Left ventricle myocardium inferior (tissue), 1 donor: ENCODE results near the gene IL4. TPM values are rescaled to one million over a fixed set of nuclear protein-coding genes. Genes with fewer than 3 reads are reported as not detected.

Experiments
- DNase-seq: peaks from one replicate; pipeline ENCODE4 v3.0.0-alpha.2; 2020
- H3K27ac ChIP-seq: fragments of 200-600 bp; replicated peaks from 2 replicates; pipeline ENCODE4 v1.8.0; 2021
- H3K27me3 ChIP-seq: fragments of 200-600 bp; 2 replicates; pipeline ENCODE4 v1.8.0; 2021; ENCODE audit warnings: low read depth
- H3K36me3 ChIP-seq: fragments of 200-600 bp; 2 replicates; pipeline ENCODE4 v1.8.0; 2021
- H3K4me1 ChIP-seq: fragments of 200-600 bp; 2 replicates; pipeline ENCODE4 v1.8.0; 2021
- H3K4me3 ChIP-seq: fragments of 200-600 bp; 2 replicates; pipeline ENCODE4 v1.8.0; 2021; ENCODE audit warnings: mild to moderate bottlenecking, moderate library complexity
- H3K9me3 ChIP-seq: fragments of 200-600 bp; replicated peaks from 2 replicates; pipeline ENCODE4 v1.8.0; 2021
- intact Hi-C: fragments of 100-400 bp; cut with micrococcal nuclease; formaldehyde crosslinking; loops from one replicate; pipeline ENCODE4 v1.11.0; 2022
- total RNA-seq: library from RNA; stranded (reverse); fragmentation: NEBNext Ultra II Directional; extraction: Animal tissue kit (Norgen Biotek cat#: 25700); gene quantifications from one replicate; pipeline ENCODE4 v1.2.1, GENCODE V29; 2021
- TF ChIP-seq, protein P1 (sequence below): fragments of 200-600 bp; IDR thresholded peaks from 2 replicates; pipeline ENCODE4 v1.8.0; 2021; ENCODE audit warnings: antibody characterized with exemption, mild to moderate bottlenecking, borderline replicate concordance
- donor health status: DM: no; HTN: yes; CAD: no; lungs with severe emphysema.

The IL4 gene
- total RNA-seq, 1 donor from 2014 or later = not detected

- DNase-seq = no peak
- Histone ChIP-seq H3K9me3 (no peaks in the 10 kb centered on the region), H3K27me3 (no peaks in the 10 kb centered on the region), H3K27ac (no peak overlapping the region), H3K4me1 (no peaks in the 10 kb centered on the region), H3K4me3 (no peak overlapping the region), H3K36me3 (peaks cover 12% of the 10 kb centered on the region)
- TF ChIP-seq, protein P1, sequence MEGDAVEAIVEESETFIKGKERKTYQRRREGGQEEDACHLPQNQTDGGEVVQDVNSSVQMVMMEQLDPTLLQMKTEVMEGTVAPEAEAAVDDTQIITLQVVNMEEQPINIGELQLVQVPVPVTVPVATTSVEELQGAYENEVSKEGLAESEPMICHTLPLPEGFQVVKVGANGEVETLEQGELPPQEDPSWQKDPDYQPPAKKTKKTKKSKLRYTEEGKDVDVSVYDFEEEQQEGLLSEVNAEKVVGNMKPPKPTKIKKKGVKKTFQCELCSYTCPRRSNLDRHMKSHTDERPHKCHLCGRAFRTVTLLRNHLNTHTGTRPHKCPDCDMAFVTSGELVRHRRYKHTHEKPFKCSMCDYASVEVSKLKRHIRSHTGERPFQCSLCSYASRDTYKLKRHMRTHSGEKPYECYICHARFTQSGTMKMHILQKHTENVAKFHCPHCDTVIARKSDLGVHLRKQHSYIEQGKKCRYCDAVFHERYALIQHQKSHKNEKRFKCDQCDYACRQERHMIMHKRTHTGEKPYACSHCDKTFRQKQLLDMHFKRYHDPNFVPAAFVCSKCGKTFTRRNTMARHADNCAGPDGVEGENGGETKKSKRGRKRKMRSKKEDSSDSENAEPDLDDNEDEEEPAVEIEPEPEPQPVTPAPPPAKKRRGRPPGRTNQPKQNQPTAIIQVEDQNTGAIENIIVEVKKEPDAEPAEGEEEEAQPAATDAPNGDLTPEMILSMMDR = no peak
- intact Hi-C loops = no loop called here
Measured at GRCh38 chr5:132725745-132726144, 52.0 kb downstream of the IL4 start.

DNA sequence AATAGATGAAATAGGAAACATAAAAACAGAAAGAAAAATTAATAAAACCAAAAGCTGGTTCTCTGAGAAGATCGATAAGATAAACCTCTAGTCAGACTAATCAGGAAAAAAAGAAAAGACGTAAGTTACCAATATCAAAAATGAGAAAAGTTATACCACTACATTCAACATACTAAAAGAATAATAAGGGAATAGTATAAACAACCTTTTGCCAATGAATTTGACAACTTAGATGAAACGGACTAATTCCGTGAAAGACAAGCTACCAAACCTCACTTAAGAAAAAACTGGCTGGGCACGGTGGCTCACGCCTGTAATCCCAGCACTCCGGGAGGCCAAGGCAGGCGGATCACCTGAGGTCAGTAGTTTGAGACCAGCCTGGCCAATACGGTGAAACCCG, 56.1 kb downstream of the IL4 start:
- intact Hi-C loops = no loop called here
- TF ChIP-seq, protein P1 = no peak
- Histone ChIP-seq H3K4me3 (no peak overlapping the region), H3K4me1 (no peaks in the 10 kb centered on the region), H3K27ac (no peak overlapping the region), H3K36me3 (peaks cover 12% of the 10 kb centered on the region), H3K27me3 (no peaks in the 10 kb centered on the region), H3K9me3 (no peaks in the 10 kb centered on the region)
- no peak for DNase-seq

Other genes starting within 250 kb of the IL4 start
- gene IRF1, start 183.2 kb upstream of the IL4 start, total RNA-seq = 10.9 TPM
- gene IL5, start 130.5 kb upstream of the IL4 start, total RNA-seq = not detected
- 33.4 TPM for gene RAD50, start 117.0 kb upstream of the IL4 start, total RNA-seq
- not detected for gene IL13, start 15.8 kb upstream of the IL4 start, total RNA-seq
- gene KIF3A, start 63.6 kb downstream of the IL4 start, total RNA-seq = 11.9 TPM
- 0.08 TPM for gene CCNI2, start 73.4 kb downstream of the IL4 start, total RNA-seq
- gene SEPTIN8, start 103.2 kb downstream of the IL4 start, total RNA-seq = 27.2 TPM
- not detected for gene SOWAHA, start 139.3 kb downstream of the IL4 start, total RNA-seq
- 4.9 TPM for gene SHROOM1, start 156.7 kb downstream of the IL4 start, total RNA-seq
- 0.52 TPM for gene GDF9, start 192.5 kb downstream of the IL4 start, total RNA-seq
- gene UQCRQ, start 192.7 kb downstream of the IL4 start, total RNA-seq = 1,839 TPM
- gene LEAP2, start 199.7 kb downstream of the IL4 start, total RNA-seq = 1.9 TPM